G401.6 (cell line): ENCODE data around the gene ESR1.
"Not testable (repeated sequence)": the region's sequence is repeated elsewhere in the genome, so short reads cannot be mapped to it uniquely, and the experiment has no call there.

Experiments used
- FAIRE-seq: peaks from 2 replicates; lab custom pipeline; 2012; peaks lifted over from hg19 to GRCh38; lab: Jason Lieb, UNC

Gene ESR1

DNA sequence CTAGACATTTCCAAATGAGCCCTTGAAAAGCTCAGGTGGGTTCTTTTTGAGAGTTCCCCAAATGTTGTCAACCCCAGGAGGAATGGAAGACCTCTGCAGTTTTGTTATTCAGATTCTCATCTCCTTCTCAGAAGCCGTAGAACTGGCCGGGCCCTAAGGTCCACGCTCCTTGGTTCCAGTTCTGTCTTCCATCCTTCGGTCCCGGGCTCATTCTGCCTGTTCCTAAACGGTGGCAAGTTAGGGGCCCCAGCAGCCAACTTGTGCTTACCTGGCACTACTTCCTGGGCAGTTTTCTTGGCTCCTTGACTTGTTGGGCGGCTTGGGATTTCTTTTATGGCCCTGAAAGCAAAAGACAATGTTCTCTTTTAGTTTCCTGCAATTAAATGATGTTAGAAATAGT is 6.4 kb downstream of the ESR1 start:
- no peak for FAIRE-seq

DNA sequence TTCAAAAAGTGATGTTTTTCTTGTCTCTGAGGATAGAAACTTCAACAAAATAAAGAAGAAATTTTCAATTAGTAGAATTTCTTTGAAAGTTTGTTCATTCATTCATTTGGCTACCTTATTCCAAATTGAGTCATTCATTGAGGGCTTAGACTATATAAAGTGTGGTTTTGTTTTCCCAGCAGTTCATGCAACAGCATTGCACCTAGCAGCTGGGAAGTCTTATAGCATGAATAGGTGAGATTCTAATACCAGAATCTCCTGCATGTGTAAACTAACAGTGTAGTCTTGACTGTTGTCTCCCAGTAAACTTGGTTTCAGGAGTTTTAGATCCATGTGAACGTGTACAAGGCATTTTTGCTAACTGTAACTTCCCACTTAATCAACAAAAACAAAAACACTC is 7.1 kb downstream of the ESR1 start:
- FAIRE-seq = no peak

DNA sequence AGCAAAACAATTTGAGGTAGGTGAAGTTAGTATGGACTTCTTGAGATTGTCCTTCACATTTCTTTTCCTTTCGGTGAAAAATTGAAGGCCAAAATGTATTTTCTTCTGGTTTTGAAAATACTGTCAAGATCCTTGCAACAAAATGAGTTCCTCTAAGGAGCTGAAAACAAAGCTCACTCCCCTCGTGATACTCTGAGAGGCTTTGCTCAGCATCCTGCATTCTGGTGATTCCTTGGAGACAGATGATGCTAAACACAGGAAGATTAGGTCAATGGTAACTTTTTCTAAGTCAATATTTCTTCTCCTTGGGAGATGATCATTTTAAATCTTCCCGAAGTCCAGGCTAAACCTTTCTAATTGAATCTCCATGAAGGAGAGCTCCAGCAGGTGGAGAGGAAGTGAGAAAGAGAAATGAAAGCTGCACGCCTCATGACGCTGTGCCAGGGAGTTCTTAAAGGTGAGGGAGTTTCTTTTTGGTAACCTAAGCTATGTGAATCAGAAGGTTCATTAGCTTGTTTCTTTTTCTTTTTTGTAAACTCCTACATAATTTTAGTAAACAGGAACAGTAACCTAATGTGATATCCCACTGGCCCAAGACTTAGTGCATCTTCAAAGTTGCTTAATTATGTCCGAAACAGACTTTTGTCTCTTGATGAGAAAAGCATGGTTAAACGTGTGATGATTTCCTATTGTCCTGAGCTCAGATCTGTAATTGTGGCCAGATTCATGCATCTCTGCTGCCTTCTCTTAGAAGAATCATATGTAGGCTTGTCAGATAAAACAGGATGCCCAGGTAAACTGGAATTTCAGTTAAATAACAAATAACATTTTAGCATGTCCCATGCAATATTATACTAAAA is 15.0 kb downstream of the ESR1 start:
- FAIRE-seq = no peak

DNA sequence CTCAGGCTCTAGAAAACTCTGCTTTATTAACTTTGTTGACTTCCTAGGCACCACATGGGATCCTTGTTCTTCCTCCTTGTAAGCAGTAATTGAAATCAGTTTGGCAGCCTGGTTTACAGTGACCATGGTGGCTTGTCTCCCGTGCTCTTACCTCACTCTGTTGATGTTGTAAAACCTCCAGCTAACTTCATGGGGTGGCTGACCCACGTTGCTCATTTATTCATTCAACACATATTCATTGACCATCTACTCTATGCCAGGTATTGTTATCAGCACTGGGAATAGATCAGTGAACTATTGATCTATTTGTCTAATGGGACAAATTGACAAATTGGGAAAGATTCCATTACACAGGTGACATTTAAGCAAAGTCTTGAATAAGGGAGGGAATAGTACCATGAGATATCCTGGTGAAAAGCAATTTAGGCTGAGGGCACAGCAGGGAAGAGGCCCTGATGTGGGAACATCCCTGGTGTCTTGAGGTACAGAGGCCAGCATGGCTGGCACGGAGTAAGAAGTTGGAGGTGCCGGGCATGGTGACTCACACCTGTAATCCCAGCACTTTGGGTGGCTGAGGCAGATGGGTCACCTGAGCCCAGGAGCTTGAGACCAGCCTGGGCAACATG is 19.1 kb downstream of the ESR1 start:
- no peak for FAIRE-seq

DNA sequence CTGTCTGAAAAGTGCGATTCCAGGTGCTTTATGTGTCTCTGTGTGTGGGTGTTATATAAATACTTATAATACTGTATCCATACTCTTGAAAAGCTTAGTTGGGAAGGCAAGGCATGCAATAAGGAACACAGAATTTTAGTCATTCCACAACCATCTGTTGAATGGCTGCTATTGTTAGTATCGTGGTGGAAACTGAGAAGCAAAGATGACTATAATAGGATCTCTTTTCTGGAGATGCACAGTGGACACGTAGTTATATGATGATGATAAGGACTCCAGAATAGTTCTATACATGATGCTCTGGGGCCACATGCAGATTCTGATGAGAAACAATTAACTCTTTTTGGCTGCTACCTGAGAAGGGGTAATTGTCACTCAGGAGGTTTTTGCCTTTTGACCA is 25.2 kb downstream of the ESR1 start:
- no peak for FAIRE-seq

DNA sequence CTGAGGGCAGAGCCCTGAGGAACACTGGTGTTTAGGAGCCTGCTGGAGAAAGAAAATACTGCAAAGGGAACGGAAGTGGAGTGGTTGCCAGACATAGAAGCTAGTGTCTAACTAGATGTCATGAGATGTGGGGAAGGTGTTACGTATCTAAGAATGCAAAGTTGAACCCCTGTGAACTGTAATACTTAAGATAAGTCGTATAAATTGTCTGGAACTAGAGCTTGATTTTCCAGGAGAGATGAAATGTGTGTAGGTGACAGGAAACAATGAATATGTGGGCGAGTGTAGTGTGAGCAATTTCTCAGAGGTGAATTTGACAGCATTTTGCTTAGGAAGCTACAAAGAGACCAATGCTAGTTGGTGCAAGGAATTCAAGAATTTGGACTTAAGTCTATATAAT is 27.9 kb downstream of the ESR1 start:
- no peak for FAIRE-seq

DNA sequence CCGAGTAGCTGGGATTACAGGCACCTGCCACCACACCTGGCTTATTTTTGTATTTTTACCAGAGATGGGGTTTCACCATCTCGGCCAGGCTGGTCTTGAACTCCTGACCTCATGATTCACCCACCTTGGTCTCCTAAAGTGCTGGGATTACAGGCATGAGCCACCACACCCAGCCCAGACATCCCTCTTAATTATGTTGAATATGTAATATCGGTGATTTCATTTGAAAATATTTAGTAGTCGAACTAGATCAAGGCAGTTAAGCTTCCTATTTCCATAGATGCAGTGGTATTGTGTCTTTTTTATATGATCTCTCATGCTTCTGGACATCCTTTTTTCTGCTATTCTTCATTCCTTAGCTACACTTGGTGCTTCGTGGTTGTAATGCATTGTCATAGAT is 29.7 kb downstream of the ESR1 start:
- FAIRE-seq = no peak

DNA sequence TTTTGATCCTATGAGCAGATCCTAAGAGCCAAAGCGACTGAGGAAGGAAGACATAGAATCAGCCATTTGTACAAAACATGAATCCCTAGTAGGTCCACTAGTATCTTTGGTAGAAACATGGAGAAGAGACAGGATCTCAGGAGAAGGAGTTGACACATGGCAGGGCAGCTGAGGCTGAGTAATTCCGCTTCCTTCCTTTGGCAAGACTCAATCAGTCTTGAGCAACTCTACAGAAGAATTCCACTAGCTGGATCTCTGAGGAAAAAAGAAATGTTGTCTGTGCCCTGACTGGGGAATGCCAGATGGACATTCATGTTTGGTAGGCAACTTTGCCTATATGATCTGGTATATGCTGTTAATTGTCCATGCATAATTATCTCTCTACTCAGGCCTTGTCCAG is 35.3 kb downstream of the ESR1 start:
- no peak for FAIRE-seq

DNA sequence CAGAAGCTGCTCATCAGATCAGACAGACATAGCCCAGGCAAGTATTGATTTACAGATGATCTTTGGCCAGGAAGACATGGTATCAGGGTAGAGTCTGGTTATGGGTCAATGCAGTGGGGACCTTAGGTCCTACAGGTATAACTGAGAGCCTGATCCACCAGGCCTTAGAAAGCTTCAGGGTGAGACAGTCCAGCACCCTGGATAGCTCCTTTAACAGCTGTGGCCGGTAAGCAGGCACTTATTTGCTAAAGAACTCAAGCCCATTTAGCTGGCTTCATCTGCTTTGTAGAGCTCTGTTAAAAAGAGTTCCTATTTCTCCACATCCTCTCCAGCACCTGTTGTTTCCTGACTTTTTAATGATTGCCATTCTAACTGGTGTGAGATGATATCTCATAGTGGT is 39.6 kb downstream of the ESR1 start:
- FAIRE-seq = no peak

DNA sequence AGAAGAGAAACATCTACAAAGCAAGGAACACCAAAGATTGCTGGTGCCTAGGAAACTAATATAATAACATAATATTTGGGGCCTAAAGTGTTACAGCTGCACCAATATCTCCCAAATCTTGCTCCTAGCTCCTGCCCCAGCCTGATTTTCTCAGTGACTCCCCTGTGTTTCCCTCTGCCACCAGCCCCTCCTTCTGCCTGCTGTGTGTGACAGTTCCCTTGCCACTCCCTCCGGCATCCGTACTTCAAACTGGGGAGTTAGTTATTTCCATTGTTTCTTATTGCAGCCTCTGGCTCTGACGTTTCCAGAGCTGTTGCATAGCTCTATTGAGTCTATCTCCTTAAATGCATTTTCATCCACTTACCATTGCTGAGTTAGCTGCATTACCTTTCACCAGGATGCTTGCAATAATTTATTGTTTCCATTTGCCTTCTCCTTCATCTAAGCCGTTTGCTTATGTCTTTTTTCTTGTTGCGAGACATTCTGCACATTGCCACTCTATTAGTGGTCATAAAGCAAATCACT is 43.1 kb downstream of the ESR1 start:
- no peak for FAIRE-seq

DNA sequence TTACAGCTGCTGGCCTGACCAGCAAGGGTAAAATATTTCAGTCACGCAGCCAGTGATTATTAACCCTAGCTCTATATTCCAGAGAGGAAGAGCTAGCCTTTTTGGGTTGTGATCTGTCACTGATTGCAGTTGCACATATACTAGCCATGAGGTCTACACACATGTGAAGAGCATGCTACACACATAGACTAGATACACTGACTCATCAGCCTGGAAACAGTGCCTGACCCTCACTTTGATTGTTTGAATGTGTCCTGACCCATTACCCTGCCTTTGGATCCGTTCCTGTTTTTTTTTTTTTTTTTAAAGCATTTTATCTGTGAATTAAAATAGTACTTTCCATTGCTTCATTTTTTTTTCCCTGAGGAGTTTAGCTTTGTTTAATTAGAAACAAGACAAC is 50.8 kb downstream of the ESR1 start:
- no peak for FAIRE-seq

DNA sequence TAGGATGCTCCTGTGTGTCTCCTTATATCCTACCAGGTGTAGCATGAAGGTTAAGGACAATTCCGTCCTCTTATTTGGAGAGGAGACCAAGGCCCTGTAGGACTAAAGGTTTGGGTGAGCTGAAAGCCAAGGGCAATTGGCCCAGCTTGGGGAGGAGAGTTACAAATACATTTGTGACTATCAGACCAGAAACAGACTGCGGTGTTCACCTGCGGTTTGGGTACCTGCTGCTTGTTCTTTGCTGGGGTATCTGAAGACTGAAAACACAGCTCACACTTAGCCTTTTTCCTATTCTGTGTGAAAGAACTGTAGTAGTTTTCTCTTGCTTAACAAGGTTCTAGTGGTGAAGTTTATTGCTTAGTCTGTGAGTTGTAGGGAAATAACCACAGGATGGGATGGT is 55.0 kb downstream of the ESR1 start:
- FAIRE-seq = no peak

DNA sequence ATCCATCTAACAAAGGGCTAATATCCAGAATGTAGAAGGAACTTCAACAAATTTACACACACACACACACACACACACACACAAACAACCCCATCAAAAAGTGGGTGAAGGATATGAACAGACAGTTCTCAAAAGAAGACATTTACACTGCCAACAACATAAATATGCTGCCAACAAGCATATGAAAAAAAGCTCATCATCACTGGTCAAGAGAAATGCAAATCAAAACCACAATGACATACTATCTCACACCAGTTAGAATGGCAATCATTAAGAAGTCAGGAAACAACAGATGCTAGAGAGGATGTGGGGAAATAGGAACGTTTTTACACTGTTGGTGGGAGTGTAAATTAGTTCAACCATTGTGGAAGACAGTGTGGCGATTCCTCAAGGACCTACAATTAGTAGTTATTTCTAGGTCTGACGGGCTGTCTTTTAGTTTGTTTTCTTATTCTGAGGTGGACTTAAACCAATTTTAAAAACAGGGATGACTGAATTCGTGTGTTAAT is 59.9 kb downstream of the ESR1 start:
- FAIRE-seq = not testable (repeated sequence)

DNA sequence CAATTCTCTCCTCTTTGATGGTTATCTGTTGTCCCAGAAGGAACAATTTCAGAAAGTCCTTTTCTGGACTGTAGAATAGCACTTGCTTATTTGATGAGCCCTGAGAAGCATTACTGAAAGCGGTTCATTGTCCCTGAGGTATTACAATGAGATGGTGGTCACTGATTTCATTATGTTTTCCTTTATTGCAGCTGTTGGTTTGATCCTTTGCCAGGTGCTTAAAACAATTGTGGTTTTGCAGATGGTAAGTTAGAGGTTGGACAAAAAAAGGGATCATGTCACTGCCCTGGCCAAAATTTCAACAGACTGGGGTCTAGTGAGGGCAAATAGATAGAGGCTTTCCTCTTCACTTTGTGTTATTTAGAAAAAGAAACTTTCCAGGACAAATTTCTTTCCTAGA is 61.9 kb downstream of the ESR1 start:
- no peak for FAIRE-seq

DNA sequence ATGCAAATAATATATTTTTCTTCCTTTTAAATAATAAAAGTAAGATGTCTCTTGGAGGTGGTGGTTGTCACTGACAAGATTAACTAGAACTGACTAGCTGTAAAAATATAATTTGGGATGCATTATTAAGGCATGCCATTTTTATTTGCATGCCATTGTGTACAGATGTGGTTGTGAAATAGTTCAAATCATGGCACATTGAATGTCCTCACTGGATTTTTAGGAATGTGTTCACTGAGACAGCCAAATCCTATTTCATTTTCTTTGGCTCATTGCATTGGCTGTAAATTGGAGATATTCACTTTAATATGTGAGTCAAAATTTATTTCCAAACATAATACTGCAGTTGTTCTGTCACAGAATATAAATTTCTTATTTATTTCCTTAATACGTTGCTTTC is 62.3 kb downstream of the ESR1 start:
- no peak for FAIRE-seq

DNA sequence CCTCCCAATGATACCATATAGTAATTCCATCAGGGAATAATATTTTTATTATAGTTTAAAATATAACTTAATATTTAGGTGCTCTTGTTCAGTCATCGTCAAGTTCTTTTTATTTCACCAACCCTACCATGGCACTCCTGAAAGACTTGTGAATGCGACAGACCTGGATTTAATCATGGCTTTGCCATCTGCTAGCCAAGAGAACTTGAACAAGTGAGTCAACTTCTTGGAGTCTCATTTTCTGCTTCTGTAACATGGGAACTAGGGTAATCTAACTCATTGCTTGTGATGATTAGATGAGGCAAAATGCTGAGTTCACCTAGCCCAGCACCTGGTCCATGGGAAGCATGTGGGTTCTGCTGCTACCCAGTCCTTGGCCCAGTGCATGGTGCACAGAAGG is 62.9 kb downstream of the ESR1 start:
- no peak for FAIRE-seq

DNA sequence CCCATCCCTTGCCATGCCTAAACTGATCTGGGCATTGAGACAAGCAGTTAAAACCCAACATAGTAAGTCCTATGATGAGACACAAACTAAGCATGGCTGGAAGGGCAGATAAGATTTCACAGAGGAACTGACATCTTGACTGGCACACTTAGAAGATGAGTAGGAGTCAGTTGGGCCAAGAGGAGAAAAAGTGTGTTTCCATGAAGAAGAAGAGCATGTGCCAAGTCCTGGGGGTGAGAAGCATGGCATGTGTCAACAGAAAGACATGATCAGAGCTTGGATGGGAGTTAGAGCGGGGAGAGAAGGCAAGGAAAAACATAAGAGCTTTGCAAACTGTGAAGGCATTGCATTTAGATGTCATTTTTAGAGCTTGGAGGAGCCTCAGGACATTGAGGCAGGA is 68.0 kb downstream of the ESR1 start:
- FAIRE-seq = no peak

DNA sequence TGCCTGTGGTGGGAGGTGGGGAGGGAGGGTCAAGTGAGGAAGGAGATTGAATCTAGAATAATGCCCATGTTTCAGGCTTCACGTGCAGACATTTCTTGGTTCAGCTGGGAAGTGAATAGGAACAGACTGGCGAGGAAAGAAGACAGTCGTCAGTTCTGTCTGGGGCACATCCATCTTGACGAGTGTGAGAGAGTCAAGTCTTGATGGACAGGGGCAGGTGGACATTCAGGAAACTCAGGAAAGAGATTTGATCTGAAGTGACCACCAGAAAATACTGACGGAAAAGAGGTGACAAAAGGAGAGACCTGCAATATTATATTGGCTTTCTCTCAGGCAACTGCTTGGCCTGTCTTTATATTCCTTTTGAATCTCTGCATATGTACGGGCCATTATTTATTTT is 68.6 kb downstream of the ESR1 start:
- FAIRE-seq = no peak

DNA sequence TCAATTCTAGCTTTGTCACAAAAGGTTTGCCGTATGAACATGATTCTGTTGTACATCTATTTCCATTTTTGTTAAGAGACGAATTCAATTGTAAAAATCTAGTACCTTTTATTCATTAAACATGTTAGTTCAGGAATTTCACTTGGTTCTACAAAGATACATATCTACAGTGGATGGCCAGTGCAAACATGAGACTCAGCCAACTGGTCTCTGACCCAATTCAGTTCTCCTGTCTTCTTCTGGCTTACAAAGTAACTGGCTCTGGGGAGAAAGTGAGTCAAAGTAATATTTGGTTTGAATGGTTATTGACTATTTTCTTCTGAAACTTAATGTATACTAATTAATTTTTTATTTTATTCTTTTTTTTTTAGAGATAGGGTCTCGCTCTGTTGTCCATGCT is 70.0 kb downstream of the ESR1 start:
- FAIRE-seq = no peak

DNA sequence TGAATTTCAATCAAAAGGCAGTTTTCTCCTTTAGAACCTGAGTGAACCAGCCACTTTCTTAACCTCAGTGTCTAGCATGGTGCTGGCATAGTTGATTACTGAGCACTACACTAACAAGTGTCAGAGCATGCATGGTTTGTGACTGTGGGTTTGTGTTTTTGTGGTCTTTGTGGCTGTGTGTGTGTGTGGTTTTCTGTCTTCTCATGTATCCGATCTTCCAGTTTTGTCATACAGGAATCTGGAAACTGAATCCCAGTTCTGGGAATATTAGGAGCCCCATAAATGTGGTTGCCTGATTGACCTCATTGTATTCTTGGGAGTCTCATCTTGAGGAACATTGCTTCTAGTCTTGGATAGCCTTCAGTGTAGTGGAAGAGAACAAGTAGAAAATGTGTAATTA is 73.7 kb downstream of the ESR1 start:
- FAIRE-seq = no peak

DNA sequence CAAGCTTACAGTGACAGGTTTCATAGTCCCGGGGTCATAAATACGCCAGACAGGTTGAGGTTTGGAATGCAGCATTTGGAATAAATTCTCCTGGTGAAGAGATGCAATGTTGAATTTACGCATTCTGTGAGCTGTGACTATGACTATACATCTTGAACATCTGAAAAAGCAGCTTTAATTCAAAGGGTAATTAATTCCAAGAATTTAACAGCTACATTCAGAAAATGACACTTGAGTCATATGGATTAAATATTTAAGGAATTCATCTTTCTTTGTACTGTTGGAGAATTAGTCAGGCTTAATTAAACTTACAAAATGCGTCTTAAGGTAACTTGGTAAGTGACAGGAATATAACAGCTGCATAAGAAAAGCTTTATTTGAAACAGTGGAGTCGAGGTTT is 74.7 kb downstream of the ESR1 start:
- no peak for FAIRE-seq

DNA sequence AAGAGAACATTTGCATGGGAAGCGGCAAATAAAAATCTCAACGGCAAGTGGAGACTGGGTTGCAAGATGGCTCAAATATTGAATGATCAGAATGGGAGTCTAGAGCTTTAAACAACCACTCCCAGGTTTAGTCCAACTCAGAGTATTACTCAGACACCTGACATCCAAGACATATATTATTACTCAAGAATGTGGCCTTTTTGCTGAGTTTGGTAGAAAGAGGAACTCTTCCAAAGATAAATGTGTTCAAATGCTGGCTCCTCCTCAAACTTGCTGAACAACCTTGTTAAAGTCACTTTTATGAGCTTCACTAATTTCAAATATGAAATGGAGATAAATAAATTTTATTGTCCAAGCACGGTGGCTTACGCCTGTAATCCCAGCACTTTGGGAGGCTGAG is 77.8 kb downstream of the ESR1 start:
- no peak for FAIRE-seq

DNA sequence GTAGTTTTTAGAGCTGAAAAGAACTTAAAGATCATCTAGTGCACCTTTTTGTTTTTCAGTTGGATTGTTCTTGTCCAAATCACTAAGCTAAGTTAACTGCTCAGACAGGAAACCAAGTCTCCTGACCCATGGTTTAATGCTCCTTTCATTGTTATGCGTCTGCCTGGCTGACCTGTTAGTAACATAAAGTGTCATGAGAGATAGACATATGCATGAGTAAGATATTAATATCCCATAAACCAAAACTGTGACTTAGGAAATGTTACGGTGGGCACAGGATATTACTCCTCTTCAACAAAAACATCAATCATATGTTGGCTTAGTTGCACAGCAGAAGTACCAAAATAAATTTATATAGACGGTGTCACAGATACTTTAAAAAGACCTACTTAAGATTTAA is 84.0 kb downstream of the ESR1 start:
- FAIRE-seq = no peak

DNA sequence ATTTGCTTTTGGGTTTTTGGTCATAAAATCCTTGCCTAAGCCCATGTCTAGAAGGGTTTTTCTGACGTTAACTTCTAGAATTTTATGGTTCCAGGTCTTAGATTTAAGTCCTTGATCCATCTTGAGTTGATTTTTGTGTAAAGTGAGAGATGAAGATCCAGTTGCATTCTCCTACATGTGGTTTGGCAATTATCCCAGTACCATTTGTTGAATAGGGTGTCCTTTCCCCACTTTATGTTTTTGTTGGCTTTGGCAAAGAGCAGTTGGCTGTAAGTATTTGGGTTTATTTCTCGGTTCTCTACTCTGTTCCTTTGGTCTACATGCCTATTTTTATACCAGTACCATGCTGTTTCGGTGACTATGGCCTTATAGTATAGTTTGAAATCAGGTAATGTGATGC is 86.9 kb downstream of the ESR1 start:
- FAIRE-seq = not testable (repeated sequence)
